NCI-H2196 treated with DMSO at 0.1 percent for 48 hours (cell line): ENCODE data around the gene LYSMD2.
"Not testable (repeated sequence)": the region's sequence is repeated elsewhere in the genome, so short reads cannot be mapped to it uniquely, and the experiment has no call there.

Source experiments
- DNase-seq: peaks from one replicate; lab custom pipeline; 2025; ENCODE audit not compliant: unreplicated experiment; lab: John Stamatoyannopoulos, UW

LYSMD2 gene, protein sequence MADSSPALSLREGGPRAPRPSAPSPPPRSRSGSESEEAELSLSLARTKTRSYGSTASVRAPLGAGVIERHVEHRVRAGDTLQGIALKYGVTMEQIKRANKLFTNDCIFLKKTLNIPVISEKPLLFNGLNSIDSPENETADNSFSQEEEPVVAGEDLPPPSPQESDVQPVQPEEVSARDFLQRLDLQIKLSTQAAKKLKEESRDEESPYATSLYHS

DNA sequence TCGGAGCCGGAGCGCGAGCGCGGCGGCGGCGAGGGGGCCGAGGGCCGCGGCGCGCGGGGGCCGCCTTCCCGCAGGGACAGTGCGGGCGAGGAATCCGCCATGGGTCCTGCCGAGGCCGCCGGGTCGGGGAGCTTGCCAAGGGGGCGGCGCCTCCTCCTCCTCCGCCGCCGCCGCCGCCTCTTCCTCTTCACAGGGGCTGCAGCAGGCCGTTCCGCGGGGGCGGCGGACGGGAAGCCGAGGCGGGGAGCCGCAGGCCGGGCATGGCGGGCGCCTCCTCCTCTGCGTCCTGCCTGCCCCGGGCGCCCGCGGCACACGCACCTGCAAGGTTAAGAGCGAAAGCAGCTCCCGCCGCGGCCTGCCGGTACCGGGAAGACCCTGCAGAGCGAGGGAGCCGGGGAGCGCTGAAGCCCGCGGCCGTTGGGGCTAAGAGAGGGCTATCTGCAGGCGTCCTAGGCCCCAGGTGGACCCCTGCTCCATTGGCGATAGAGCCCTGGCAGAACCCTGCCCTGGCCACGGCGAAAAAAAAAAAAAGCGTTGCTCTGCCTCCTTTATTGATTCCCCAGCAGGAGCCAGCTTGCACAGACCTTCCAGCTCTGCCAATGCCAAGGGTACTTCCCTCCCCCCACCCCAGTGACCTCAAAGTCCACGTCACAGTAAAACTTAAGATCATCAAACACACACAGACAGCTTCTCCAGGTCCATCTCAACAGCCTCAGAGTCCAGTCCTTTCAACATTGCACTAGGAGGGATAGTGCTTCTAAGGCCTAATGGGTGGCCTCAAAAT lies at the start of gene LYSMD2:
Gene LYSMD2, minus strand, starts transcription at position 134 of the 784 bp plus-strand sequence. Its CDS starts 33 bp downstream, at position 101.
- no peak for DNase-seq

DNA sequence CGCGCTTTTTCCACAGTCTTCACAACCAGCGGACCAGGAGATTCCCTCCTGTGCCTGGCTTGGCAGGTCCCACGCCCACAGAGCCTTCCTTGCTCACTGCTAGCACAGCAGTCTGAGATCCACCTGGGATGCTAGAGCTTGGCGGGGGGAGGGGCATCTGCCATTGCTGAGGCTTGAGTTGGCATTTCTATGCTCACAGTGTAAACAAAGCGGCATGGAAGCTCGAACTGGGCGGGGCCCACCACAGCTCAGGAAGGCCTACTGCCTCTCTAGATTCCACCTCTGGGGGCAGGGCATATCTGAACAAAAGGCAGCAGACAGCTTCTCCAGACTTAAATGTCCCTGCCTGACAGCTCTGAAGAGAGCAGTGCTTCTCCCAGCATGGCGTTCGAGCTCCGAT lies 49.7 kb upstream of the LYSMD2 start:
- not testable (repeated sequence) for DNase-seq

DNA sequence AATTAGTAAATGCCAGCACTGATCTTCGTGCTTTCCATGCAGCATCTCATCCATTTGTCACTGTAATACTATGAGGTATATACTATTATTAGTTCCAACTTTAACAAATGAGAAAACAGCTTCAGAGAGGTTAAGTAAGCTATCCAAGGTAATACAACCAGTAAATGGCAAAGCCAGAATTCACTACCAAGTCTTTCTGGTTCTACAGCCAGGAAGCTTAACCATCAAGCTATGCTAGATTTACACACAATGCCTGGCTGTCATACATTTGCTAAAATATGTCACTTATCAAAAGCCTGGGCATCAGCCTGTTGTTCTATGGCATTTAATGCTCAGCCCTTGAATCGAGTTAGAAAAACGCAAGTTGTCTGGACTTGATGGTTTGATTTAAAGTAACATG lies 46.5 kb upstream of the LYSMD2 start:
- no peak for DNase-seq

DNA sequence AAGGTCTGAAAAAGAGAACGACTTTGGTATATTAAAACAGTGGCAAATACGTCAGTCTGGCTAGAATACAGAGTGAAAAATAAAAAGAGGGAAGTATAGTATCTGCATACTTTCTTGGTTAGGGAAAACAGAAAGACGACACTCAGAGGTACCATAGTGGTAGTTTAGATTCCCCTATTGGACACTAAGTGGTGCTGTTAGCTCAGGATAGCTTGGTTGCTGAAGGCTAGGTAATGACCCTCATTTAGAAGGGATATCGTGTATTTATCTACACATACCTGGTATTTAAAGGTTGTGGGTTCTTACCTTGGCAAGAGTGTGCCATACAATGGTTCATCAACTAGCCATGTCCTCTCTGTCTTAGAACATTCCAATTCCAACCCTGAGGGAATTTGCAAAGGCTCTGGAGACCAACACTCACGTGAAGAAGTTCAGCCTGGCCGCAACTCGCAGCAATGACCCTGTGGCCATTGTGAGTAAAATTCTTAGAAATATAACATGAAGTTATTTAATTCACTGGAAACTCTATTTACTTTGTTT lies 45.0 kb upstream of the LYSMD2 start:
- DNase-seq: no peak

DNA sequence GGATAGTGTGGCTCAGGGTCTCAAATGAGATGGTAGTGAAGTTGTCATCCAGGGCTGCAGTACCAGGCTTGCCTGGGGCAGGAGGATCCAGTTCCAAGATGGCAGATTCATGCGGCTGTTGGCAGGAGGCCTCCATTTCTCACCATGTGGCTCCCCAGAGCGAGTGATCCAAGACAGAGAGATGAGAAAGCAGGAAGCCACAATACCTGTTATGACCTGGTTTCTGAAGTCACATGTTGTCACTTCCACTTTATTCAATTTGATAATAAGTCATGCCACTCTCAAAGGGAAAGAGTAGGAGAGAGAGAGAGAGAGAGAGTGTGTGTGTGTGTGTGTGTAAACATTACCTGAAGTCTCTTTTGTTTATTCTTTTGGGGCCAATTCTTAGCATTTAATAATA lies 44.1 kb upstream of the LYSMD2 start:
- DNase-seq: no peak

DNA sequence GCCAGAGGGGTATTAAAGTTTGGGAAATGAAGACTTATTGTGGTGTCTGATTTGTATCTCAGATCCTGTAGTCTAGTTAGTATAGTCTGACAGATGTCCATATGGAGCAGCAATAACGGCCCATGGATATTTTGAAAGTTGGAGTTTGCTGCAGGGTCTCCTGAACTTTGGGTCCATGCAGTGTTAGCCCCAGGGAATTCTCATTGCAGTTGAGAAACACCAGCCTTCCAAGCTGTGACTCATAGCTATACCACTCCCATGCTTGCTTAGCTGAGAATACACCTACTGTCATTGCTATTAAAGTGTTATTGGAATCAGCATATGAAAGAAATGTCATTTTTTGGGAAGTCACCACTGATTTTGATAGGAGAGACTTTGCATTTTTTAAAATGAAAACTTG lies 43.2 kb upstream of the LYSMD2 start:
- no peak for DNase-seq

DNA sequence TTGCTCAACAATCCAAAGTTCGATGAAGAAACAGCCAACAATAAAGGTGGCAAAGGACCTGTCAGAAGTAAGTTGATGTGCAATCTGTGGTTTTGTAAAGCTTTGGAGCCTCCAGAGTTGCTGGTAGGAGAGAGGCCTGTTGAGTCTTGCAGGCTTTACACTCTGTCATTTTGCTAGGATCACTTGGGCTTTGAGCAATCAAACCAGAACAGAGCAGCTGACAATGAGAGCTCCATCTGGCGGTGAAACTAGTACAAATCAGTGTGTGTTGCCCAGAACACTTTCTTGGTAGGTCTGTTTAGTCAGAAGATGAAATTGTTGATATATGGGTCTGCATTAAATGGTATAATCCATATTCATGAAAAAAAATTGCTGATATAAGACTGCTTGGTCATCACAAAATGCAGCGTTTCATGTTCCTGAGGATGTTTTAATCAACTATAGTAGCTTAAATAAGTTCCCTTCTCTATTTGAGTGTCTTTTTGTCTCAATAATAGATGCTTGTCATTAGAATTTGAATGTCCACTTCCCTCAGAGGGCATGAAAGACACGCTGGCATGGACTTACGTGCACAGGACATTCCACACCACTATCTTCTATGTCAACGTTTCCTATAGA lies 39.6 kb upstream of the LYSMD2 start:
- peak; percentile 15 for DNase-seq

DNA sequence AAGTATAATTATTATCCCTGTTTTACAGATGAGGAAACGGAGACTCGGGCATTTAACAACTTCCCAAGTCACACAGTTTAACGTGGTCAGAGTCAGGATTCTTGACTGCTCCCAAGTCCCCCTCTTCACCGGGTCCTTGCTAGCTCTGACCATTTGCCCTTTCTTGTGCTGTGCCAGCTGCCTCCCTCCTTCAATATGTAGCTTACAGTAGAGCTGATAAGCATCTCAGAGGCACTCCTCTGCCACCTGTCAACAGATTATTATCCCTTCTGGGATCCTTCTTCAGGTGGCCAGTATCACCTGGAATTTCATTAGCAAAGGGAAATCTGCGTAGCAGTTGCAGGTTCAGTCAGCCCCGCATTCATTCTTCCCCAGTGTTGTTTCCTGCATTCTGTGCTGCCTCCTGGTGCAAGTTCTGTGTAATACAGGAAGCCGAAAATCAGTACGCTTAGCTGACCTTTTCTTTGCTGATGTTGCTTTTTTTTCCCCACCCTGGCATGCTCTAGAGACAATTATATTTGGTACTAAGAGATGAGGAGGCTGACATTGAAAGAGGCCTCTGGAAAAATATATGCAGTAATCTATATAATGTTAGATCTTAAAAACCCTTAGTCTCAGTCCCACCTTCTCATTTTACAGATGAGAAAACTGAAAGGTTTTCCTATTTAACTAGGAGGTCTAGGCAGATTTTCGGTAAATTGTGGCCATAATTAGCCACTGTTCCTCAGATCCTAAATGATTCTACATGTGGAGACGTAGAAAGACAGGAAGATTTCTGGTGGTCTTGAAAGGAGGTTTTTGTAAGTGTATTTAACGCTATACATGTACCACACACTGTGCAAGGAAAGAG lies 38.7 kb upstream of the LYSMD2 start:
- DNase-seq: peak; percentile 13

DNA sequence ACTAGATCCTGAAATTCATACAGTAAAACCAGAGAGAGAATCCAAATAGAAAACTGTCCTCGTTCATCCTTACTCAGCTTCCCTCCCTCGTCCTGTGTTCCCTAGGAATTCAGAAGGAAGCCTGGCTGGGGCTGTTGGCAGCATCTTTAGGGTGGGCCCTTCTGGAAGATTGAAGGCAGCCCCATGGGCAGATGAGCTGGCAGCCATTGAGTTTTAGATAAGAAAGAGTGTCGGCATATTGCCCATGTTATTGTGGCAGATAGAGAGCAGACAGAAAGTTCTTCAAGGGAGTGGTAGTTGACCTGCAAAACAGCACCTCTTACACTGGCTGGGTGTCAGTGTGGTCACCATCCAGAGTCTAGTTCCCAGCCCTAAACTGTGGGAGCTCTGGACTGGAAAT lies 37.5 kb upstream of the LYSMD2 start:
- no peak for DNase-seq

DNA sequence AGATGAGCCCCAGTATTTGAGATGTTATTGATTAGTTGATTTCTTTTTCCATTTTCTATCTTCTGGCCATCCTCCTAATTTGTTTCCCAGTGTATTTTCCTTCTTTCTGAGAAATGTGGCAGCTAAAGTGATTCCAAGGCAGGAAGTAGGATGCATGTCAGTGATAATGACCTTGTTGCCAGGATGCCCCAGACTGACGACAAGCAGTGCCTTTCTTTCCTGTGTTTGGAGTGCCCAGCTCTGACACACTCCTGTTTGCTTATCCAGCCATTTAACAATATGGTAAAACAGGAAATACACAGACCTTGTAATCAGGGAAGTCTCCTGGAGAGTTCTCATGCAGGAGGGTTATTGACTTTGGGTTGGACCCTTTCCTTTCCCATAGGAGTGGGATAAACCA lies 34.3 kb upstream of the LYSMD2 start:
- DNase-seq: no peak

DNA sequence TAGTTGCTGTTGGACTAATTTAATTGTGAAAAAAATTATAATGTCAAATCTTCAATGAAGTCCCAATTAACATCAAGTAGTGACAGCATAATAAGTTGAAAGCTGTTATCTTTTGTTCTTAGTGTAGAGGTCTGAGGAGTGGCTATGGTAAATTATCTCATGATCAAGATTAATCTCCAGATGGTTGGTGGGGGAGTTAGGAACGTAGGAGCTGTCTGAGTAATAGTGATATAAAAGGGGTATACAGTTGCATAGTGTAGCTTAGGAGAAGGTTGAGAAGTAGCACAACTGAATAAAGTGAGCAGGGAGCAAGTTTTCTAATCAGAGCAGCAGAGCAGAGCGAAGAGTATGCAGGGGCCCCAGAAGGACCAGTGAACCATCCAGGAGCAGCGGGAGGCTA lies 33.4 kb upstream of the LYSMD2 start:
- DNase-seq: no peak

DNA sequence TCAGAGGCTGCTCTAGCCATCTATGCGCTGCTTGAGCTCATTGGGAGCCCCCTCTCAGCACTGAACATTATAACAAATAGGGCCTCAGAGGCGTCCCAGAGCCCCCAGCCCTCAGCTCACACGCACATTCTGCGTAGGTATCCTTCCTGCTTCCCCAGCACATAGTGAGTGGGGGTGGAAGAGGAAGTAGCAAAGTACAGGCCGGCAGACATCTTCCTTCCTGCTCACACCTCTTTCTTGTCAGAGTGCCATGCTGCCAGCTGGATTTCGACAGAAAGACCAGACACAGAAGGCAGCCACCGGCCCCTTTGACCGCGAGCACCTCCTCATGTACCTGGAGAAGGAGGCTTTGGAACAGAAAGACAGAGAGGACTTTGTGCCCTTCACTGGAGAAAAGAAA lies 30.6 kb upstream of the LYSMD2 start:
- no peak for DNase-seq

DNA sequence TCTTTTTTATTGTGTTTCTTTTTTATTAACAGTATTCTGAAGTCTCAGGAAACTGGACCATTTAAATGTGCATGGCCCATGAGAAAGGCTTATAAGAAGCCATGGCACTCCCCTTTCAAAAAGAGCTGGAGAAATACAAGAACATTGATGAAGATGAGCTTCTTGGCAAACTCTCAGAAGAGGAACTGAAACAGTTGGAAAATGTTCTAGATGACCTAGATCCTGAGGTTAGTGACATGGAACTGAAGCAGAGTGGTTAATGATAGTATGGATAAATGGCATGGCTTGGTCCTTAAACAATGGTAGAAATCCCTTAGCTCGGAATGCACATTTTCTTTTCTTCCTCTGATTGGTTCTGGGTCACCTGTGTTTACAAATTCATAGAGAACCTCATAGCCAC lies 28.9 kb upstream of the LYSMD2 start:
- no peak for DNase-seq

DNA sequence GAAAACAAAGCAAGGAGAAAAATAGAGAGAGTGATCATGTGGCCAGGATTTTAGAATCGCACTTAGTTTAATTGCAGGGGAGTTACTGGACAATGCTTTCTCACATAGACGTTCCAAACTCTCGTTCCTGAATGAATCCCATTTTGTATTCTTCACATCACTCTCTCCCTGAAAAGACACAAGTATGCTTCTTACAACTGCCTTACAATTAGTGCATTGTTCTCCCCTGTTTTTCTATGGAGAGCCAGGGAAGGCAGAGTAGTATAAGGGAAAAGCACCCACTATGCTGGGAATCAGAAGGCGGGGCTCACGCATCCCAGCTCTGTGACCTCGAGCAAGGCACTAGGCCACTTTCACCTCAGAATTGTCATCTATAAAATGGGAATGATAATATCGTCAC lies 28.3 kb upstream of the LYSMD2 start:
- no peak for DNase-seq

DNA sequence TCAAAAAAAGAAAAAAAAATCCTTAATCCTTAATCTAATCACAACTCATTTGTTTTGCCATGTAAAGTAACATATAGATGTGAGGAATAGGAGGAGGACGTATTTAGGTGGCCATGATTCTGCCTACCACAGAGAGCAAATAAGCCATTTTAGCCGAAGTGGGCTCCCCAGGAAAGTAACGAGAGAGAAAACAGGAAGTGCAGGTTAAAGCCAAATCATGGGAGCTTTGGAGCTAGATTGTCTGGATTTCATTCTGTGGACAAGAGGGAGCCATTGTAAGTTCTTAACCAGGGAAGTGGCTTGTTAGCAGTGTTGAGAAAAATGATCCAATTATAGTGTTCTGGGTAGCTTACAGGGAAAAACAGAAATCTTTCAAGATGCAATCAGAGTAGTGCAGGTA lies 23.4 kb upstream of the LYSMD2 start:
- no peak for DNase-seq

DNA sequence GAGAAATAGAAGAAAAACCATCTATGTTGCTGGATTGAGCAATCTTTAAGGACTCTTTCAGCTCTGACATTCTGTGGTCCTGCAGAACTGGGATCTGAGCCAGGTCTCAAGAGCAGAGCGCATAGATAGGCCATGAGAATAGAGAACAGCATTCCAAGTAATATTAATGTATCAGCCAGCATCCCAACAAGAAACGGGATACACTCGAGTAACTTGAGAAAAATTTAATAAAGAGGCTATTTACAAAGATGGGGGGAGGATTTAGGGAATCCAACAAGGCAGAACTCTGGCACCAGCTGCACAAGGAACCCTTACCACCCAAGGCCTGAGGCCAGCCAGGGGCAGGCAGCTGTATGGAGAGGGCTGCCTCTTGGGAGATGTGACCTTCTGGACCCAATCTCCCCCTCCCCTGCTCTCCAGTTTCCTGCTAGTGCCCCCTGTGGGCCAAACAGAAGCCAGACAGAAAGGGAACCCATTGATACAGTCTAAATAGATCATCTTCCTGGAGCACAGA lies 22.2 kb upstream of the LYSMD2 start:
- DNase-seq: peak; percentile 60

DNA sequence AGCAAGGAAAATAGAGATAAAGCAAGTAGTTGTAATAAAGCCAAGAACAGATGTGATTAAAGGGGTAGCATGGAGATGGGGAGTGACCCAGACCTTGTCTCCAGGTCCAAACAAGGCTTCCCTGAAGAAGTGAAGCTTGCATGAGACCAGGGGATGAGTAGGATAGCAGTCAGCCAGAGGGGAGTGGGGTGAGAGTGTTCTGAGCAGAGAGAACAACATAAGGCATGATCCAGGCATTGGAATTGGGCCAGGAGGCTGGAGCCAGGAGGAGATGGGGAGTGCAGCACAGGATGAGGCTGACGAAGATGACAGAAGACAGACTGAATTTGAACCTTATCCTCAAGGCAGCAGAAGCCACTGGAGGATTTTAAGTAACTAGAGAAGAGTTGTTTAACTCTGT lies 21.2 kb upstream of the LYSMD2 start:
- no peak for DNase-seq

DNA sequence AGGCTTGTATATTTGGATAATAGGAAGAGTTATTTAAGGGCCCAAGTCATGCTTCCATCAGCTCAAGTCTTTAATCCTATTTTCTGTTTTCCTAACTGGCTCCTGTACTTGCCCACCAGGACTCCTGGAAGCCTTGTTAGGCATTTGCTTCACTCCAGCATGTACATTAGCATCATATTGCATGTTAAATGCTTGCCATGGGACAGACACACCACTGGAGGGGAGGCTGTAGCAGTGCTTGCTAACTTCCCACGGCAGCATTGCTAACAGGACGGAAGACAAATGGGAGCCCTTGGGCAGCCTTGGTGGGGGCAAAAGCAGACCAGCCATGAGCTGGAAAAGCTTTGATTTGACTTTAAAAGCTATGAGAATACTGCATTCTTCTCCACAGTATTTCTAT lies 20.0 kb upstream of the LYSMD2 start:
- DNase-seq: no peak

DNA sequence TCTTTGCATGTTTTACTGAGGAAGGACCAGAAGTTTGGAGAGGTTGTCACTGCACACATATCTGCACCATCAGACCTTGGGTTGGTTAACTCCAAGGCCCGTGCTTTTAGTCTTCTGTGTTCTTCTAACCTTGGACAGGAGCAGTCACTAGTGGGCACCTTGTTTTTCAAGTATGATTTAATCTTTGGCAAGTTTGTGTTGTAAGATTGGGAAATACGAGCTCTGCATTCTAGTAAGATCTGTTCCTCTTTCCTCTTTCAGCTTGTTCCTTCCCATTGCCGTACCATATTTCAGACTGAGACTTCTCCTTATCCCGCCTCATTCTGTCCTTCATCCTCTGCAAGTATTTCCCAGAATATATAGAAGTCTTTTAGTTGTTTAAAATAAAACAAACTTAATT lies 19.0 kb upstream of the LYSMD2 start:
- DNase-seq: no peak

DNA sequence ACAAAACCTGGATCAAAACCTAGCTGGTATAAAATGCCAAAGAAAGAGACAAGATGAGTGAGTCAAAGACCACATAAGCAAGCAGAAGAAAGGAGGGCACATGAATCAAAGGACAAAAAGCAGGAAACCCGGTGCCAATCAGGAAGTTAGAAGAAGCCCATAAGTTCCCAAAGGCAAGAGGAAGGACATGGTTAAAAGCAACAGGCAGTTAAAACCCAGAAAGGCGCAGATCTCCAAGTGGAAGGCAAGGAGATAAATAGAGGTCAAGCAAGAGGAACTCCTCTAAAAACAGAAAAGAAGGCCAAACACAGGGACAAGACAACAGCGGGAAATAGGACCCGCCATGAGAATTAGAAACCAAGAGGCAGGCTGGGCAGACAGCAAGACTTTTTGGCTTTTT lies 18.3 kb upstream of the LYSMD2 start:
- DNase-seq: no peak

DNA sequence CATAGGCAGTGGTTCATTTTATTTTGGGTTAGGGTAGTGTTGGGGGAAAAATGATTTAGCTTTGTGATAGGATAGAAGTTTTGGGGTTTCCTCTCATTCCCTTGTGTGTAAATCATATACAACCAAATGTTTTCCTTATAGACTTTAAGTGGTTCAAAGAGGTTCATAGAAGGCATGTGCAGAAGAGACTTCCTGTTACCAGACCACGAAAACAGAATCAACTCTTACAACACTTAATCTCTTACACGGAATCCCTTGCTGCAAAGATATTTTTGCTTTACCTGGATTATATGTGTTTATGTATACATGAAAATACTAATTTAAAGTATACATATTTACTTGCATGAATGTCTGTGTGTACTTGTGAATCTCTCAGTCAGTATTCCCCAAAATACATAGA lies 16.8 kb upstream of the LYSMD2 start:
- DNase-seq: no peak
